HepG2 (cell line): ENCODE measurements around the gene SCAANT1. TPM values are rescaled to one million over a fixed set of nuclear protein-coding genes. Genes with fewer than 3 reads are reported as not detected.

Experiments
- ATAC-seq: fragments of 200-7000 bp; cut with Tn5 transposase; 3 replicates; pipeline ENCODE4 v1.9.1; 2020; ENCODE audit warnings: mild to moderate bottlenecking, moderate library complexity
- BruUV-seq: library from RNA; stranded (reverse); fragments of 400-500 nt; replicated peaks from 2 replicates; lab custom pipeline; 2021; lab: Mats Ljungman, UMichigan
- CTCF ChIA-PET: fragments of 300-600 bp; formaldehyde crosslinking; extraction: SDS; loops from one replicate; lab custom pipeline; 2021; ENCODE audit warnings: low total read pairs, inconsistent platforms, low intra/inter-chr PET ratio; lab: Yijun Ruan, JAX
- POLR2A ChIA-PET: fragments of 350-600 bp; sonication (Branson Sonifier 250); formaldehyde crosslinking; loops from one replicate; lab custom pipeline; 2020; ENCODE audit warnings: antibody characterized with exemption, inconsistent platforms; lab: Yijun Ruan, JAX
- DNase-seq: peaks from one replicate; pipeline ENCODE4 v3.0.0-alpha.2; 2015; ENCODE audit warnings: low spot score
- FAIRE-seq: peaks from 3 replicates; lab custom pipeline; 2011; peaks lifted over from hg19 to GRCh38; lab: Jason Lieb, UNC
- H2AFZ ChIP-seq: one replicate; pipeline ENCODE4 v1.6.1; 2011; ENCODE audit warnings: low read length, inconsistent platforms
- H3K27ac ChIP-seq: fragments of 300-600 bp; 3 replicates; pipeline ENCODE4 v1.8.0; 2011; ENCODE audit warnings: mixed run types, mild to moderate bottlenecking, mixed read lengths, low read length, inconsistent platforms; ENCODE audit not compliant: insufficient read depth; ENCODE audit errors: extremely low read length
- H3K27me3 ChIP-seq, 2 experiments: fragments of 200-600 bp in 1 of 2; 2 replicates in 1 of 2; 3 replicates in 1 of 2; pipeline versions ENCODE4 v1.6.0 to v1.8.0; 2011; ENCODE audit warnings: low read length in 2 of 2, mild to moderate bottlenecking in 2 of 2, moderate library complexity in 2 of 2, inconsistent platforms in 1 of 2; ENCODE audit not compliant: insufficient read depth in 2 of 2, control insufficient read depth in 1 of 2
- H3K36me3 ChIP-seq, 2 experiments: fragments of 200-600 bp in 1 of 2; replicated peaks in 1 of 2; 2 replicates in 1 of 2; 3 replicates in 1 of 2; pipeline versions ENCODE4 v1.5.1 to v1.8.0; 2011; ENCODE audit warnings: low read length in 2 of 2, inconsistent platforms in 1 of 2; ENCODE audit not compliant: insufficient read depth in 2 of 2, control insufficient read depth in 1 of 2
- H3K4me1 ChIP-seq: 2 replicates; pipeline ENCODE4 v1.5.1; 2012; ENCODE audit warnings: low read length, inconsistent platforms; ENCODE audit not compliant: insufficient read depth
- H3K4me2 ChIP-seq: 2 replicates; pipeline ENCODE4 v1.6.0; 2011; ENCODE audit warnings: low read depth, low read length, inconsistent platforms
- H3K4me3 ChIP-seq, 3 experiments: fragments of 200-600 bp in 1 of 3; sonication (generic), shearing (Covaris generic) in 1 of 3; replicated peaks in 1 of 3; 2 replicates each; pipeline ENCODE4 v1.5.1; 2011 to 2016; ENCODE audit warnings: low read length in 3 of 3, inconsistent platforms in 2 of 3, low read depth in 2 of 3, mild to moderate bottlenecking in 2 of 3, control low read depth in 1 of 3, mixed read lengths in 1 of 3; ENCODE audit not compliant: insufficient read depth in 1 of 3
- H3K79me2 ChIP-seq: one replicate; pipeline ENCODE4 v1.6.1; 2011; ENCODE audit warnings: low read length, inconsistent platforms; ENCODE audit not compliant: insufficient read depth
- H3K9ac ChIP-seq: 2 replicates; pipeline ENCODE4 v1.6.0; 2011; ENCODE audit warnings: mild to moderate bottlenecking, low read depth, low read length, inconsistent platforms; ENCODE audit not compliant: insufficient read depth
- H3K9me3 ChIP-seq: 2 replicates; pipeline ENCODE4 v1.5.1; 2012; ENCODE audit warnings: mild to moderate bottlenecking, low read length
- H4K20me1 ChIP-seq: 2 replicates; pipeline ENCODE4 v1.6.0; 2011; ENCODE audit warnings: inconsistent platforms, mild to moderate bottlenecking, low read length, moderate library complexity; ENCODE audit not compliant: insufficient read depth
- AKNA ChIP-seq: sonication (generic); formaldehyde crosslinking; IDR thresholded peaks from 2 replicates; pipeline ENCODE4 v1.4.0; 2020; ENCODE audit warnings: missing genetic modification reagents, borderline replicate concordance
- EED ChIP-seq: sonication (generic); formaldehyde crosslinking; IDR thresholded peaks from 2 replicates; pipeline ENCODE4 v1.5.0; 2020; ENCODE audit warnings: mild to moderate bottlenecking, missing genetic modification reagents
- FOSL2 ChIP-seq: sonication (generic); formaldehyde crosslinking; IDR thresholded peaks from 2 replicates; pipeline ENCODE4 v1.4.0; 2020; ENCODE audit warnings: missing genetic modification reagents
- FOXM1 ChIP-seq: sonication (generic); formaldehyde crosslinking; IDR thresholded peaks from 2 replicates; pipeline ENCODE4 v1.5.0; 2020; ENCODE audit warnings: missing genetic modification reagents
- SRSF1 ChIP-seq: fragments of 200-400 bp; formaldehyde crosslinking; optimal IDR thresholded peaks from 2 replicates; pipeline ENCODE3; 2017; ENCODE audit warnings: mild to moderate bottlenecking, low read depth, low read length, moderate library complexity
- WGBS: methylation state at CpG from one replicate; pipeline ENCODE4 v1.1.6; 2017; ENCODE audit warnings: low lambda C conversion rate; 5-methylcytosine and 5-hydroxymethylcytosine counted together
- in situ Hi-C: cut with HindIII; loops from 2 replicates; pipeline ENCODE4 v1.10.0; 2017; ENCODE audit warnings: low pct_unique_long_range_greater_than_20kb; ENCODE audit not compliant: extremely low pct_ligation_motif_present
- intact Hi-C: fragments of 100-400 bp; cut with micrococcal nuclease; formaldehyde crosslinking; loops from one replicate; pipeline ENCODE4 v1.10.0; 2022; ENCODE audit not compliant: unreplicated experiment
- polyA plus RNA-seq, 8 experiments: library from polyadenylated mRNA; depleted of rRNA in 3 of 8; stranded (reverse) in 7 of 8; unstranded in 1 of 8; fragments of >200 nt; fragmentation: Illumina TruSeq in 4 of 8; extraction: Trizol in 4 of 8; gene quantifications; 2 replicates each; pipeline versions ENCODE4 v1.2.1 to v1.2.3, GENCODE V29; 2011 to 2016; ENCODE audit warnings: low read depth in 4 of 8, missing spikeins in 1 of 8, mixed read lengths in 1 of 8; ENCODE audit not compliant: insufficient read depth in 1 of 8
- total RNA-seq, 5 experiments: library from RNA; depleted of rRNA; stranded (reverse); fragments of >200 nt; fragmentation: Illumina TruSeq; extraction: Trizol; gene quantifications; 2 replicates each; pipeline ENCODE4 v1.2.3, GENCODE V29; 2016; ENCODE audit warnings: low read depth in 1 of 5

Gene SCAANT1
- total and polyA plus RNA-seq, 2 of the 13 experiments (the other 11 are each of a cell fraction or from before 2014, with no cell fraction given): not detected

- H3K36me3 ChIP-seq: no peaks in the 10 kb centered on the region
- ChIA-PET CTCF (no interaction called here), POLR2A (interaction anchor here (1.3 to 1.6 kb wide), 2 partner anchors 12 to 36 kb away, joined by 6 to 9 read pairs; partner anchors contain the start of genes ATXN7, SCAANT1 and THOC7)
- intact Hi-C loops: no loop called here
- no peak overlapping the region for H2AFZ ChIP-seq
- H3K27ac ChIP-seq: no peak overlapping the region
- DNase-seq: no peak
- peaks cover 10% of the 10 kb centered on the region for H4K20me1 ChIP-seq
- peaks cover 45% of the 10 kb centered on the region for H3K4me1 ChIP-seq
- WGBS: 95% methylated on average over 2 of the region's 2 CpGs
- BruUV-seq: no TSS peak
- H3K79me2 ChIP-seq: peaks cover 51% of the 10 kb centered on the region
- no peaks in the 10 kb centered on the region for H3K9me3 ChIP-seq
- no peak for ATAC-seq
- no peak overlapping the region for H3K9ac ChIP-seq
- FAIRE-seq: no peak
- TF ChIP-seq EED (CRISPR knock-in tag) (no peak), AKNA (CRISPR knock-in tag) (no peak), FOXM1 (CRISPR knock-in tag) (no peak), FOSL2 (CRISPR knock-in tag) (no peak), SRSF1 (no peak)
- H3K4me2 ChIP-seq: no peak overlapping the region
- H3K4me3 ChIP-seq: no peak overlapping the region
- H3K27me3 ChIP-seq: no peaks in the 10 kb centered on the region
- in situ Hi-C loops: no loop called here
Measured at GRCh38 chr3:63875510-63875909, 36.7 kb downstream of the SCAANT1 start.
